T-cell (primary cell): ENCODE results near the gene UBAC2. TPM values are rescaled to one million over a fixed set of nuclear protein-coding genes. Genes with fewer than 3 reads are reported as not detected.
A peak's percentile ranks its signal among the peaks of the same experiment; 100 is the strongest.

Source experiments
- ATAC-seq, 4 experiments: fragments of 200-7000 bp in 3 of 4; fragments of 150-1000 bp in 1 of 4; cut with Tn5 transposase; replicated peaks in 1 of 4; 1 replicate in 3 of 4; 2 replicates in 1 of 4; pipeline ENCODE4 v1.10.0; 2021; ENCODE audit warnings: moderate library complexity in 3 of 4, mild to moderate bottlenecking in 2 of 4, moderate number of reproducible peaks in 1 of 4
- CTCF ChIA-PET, 2 donors: fragments of 300-600 bp; sonication (Branson Sonifier 250); formaldehyde crosslinking; loops; one replicate each; lab custom pipeline; 2022; ENCODE audit warnings: antibody characterized with exemption in 2 of 2; lab: Charles Lee
- POLR2A ChIA-PET, 2 donors: fragments of 300-600 bp; sonication (Branson Sonifier 250); formaldehyde crosslinking; loops; one replicate each; lab custom pipeline; 2022; ENCODE audit warnings: antibody characterized with exemption in 2 of 2; lab: Charles Lee
- DNase-seq, 35 experiments: peaks; one replicate each; pipeline versions ENCODE4 v3.0.0 to v3.0.0-alpha.2; 2013 to 2023
- H3K27ac ChIP-seq: one replicate; pipeline ENCODE4 v1.5.1; 2013; ENCODE audit warnings: low read length
- H3K27me3 ChIP-seq, 2 experiments: replicated peaks in 1 of 2; 1 replicate in 1 of 2; 2 replicates in 1 of 2; pipeline versions ENCODE4 v1.6.1 to v1.7.0; 2013; ENCODE audit warnings: low read length in 1 of 2, mixed read lengths in 1 of 2; ENCODE audit not compliant: control insufficient read depth in 2 of 2, insufficient read depth in 2 of 2; ENCODE audit errors: extremely low read depth in 1 of 2
- H3K36me3 ChIP-seq, 2 donors: 1 replicate in 1 of 2; 2 replicates in 1 of 2; pipeline versions ENCODE4 v1.6.1 to v1.7.0; 2013; ENCODE audit warnings: low read length in 1 of 2; ENCODE audit not compliant: control insufficient read depth in 2 of 2, insufficient read depth in 1 of 2; ENCODE audit errors: extremely low read depth in 1 of 2
- H3K4me1 ChIP-seq, 2 experiments: 1 replicate in 1 of 2; 2 replicates in 1 of 2; pipeline versions ENCODE4 v1.6.1 to v1.7.0; 2013; ENCODE audit warnings: low read length in 2 of 2, mixed read lengths in 1 of 2; ENCODE audit not compliant: insufficient read depth in 2 of 2, control insufficient read depth in 1 of 2; ENCODE audit errors: extremely low read depth in 1 of 2
- H3K4me3 ChIP-seq, 2 donors: 1 replicate in 1 of 2; 2 replicates in 1 of 2; pipeline versions ENCODE4 v1.5.1 to v1.7.0; 2013; ENCODE audit warnings: mild to moderate bottlenecking in 2 of 2, low read length in 1 of 2, moderate library complexity in 1 of 2; ENCODE audit not compliant: control insufficient read depth in 1 of 2; ENCODE audit errors: extremely low read depth in 1 of 2
- H3K9me3 ChIP-seq: 2 replicates; pipeline ENCODE4 v1.7.0; 2013
- H3K27ac Mint-ChIP-seq, 2 donors: one replicate each; pipeline ENCODE4 v1.8.0; 2020 to 2021; ENCODE audit warnings: mild to moderate bottlenecking in 2 of 2, mixed read lengths in 2 of 2
- H3K27me3 Mint-ChIP-seq, 2 donors: one replicate each; pipeline ENCODE4 v1.8.0; 2021 to 2022; ENCODE audit warnings: mixed read lengths in 2 of 2
- H3K36me3 Mint-ChIP-seq: one replicate; pipeline ENCODE4 v1.8.0; 2021; ENCODE audit warnings: mixed read lengths
- H3K4me1 Mint-ChIP-seq, 3 donors: one replicate each; pipeline ENCODE4 v1.8.0; 2020 to 2022; ENCODE audit warnings: mixed read lengths in 3 of 3, mild to moderate bottlenecking in 1 of 3
- H3K4me3 Mint-ChIP-seq, 3 donors: one replicate each; pipeline ENCODE4 v1.8.0; 2020 to 2022; ENCODE audit warnings: mild to moderate bottlenecking in 3 of 3, mixed read lengths in 3 of 3, moderate library complexity in 3 of 3
- H3K9me3 Mint-ChIP-seq, 3 donors: one replicate each; pipeline ENCODE4 v1.8.0; 2020 to 2022; ENCODE audit warnings: mixed read lengths in 3 of 3
- WGBS: methylation state at CpG from one replicate; pipeline ENCODE4 v1.1.5; 2013; ENCODE audit warnings: missing lambda C conversion rate; ENCODE audit not compliant: insufficient coverage; 5-methylcytosine and 5-hydroxymethylcytosine counted together
- total RNA-seq, 35 experiments: library from RNA in 6 of 35; stranded (reverse) in 6 of 35; fragments of 120-200 nt in 1 of 35; gene quantifications; one replicate each; pipeline versions ENCODE4 v1.2.1 to v1.2.4 and lab custom pipeline; 2013 to 2026

Gene UBAC2
- total RNA-seq, 5 donors from 2014 or later (not counting 1 experiment from before 2014, with no cell fraction given), result 83.3 to 99.3 (median 84.9) TPM

GRCh38 chr13:99308471-99309087 is 107.9 kb downstream of the UBAC2 start:
- no peak overlapping the region for H3K4me3 ChIP-seq
- Mint-ChIP-seq H3K27me3 (no peaks in the 10 kb centered on the region), H3K9me3 (no peaks in the 10 kb centered on the region), H3K4me1 (peaks cover 77 to 95% (median 82%) of the 10 kb centered on the region in 3 donors), H3K27ac (peak overlapping the region; percentile 96), H3K4me3 (peak overlapping the region; percentile 94 to 99 (median 96)), H3K36me3 (peaks cover 33% of the 10 kb centered on the region)
- CTCF ChIA-PET, result interaction anchor here in 1 of 2 donors (0.8 to 2.9 kb wide), 5 partner anchors 11 to 79 kb away, joined by 3 to 10 read pairs (median 4); no protein-coding TSS in a partner anchor
- no peak for ATAC-seq
- H3K27me3 ChIP-seq, result no peaks in the 10 kb centered on the region
- H3K9me3 ChIP-seq, result no peaks in the 10 kb centered on the region
- WGBS, result no CpG with 5 or more reads among the region's 3 CpGs
- no peak for DNase-seq
- H3K36me3 ChIP-seq, result peaks cover 0 to 18% of the 10 kb centered on the region in 2 donors
- POLR2A ChIA-PET, result interaction anchor here (0.6 to 1.6 kb wide), 6 partner anchors 11 to 64 kb away, joined by 3 to 5 read pairs (median 4); no protein-coding TSS in a partner anchor
- H3K27ac ChIP-seq, result peak overlapping the region; percentile 80
- H3K4me1 ChIP-seq, result peaks cover 45 to 57% of the 10 kb centered on the region in 2 experiments

GRCh38 chr13:99310382-99311031 is 109.9 kb downstream of the UBAC2 start:
- Mint-ChIP-seq H3K4me1 (peaks cover 85 to 97% (median 87%) of the 10 kb centered on the region in 3 donors), H3K27me3 (no peaks in the 10 kb centered on the region), H3K9me3 (no peaks in the 10 kb centered on the region), H3K4me3 (peak overlapping the region in 2 of 3 donors; percentile 56 to 65), H3K27ac (peak overlapping the region; percentile 96), H3K36me3 (peaks cover 21% of the 10 kb centered on the region)
- H3K27ac ChIP-seq, result peak overlapping the region; percentile 59
- H3K27me3 ChIP-seq, result no peaks in the 10 kb centered on the region
- POLR2A ChIA-PET, result interaction anchor here (0.6 to 0.7 kb wide), 2 partner anchors 44 to 198 kb away, joined by 3 to 6 read pairs; no protein-coding TSS in a partner anchor
- CTCF ChIA-PET, result no interaction called here
- peaks cover 53 to 62% of the 10 kb centered on the region in 2 experiments for H3K4me1 ChIP-seq
- H3K9me3 ChIP-seq, result no peaks in the 10 kb centered on the region
- WGBS, result no CpG with 5 or more reads among the region's 4 CpGs
- no peak for DNase-seq
- peaks cover 0 to 12% of the 10 kb centered on the region in 2 donors for H3K36me3 ChIP-seq
- H3K4me3 ChIP-seq, result no peak overlapping the region
- no peak for ATAC-seq

- peaks cover 17% of the 10 kb centered on the region for H3K36me3 Mint-ChIP-seq
- H3K27ac ChIP-seq, result peak overlapping the region; percentile 38
- DNase-seq, result no peak
- ChIA-PET POLR2A (interaction anchor here (0.6 to 1.1 kb wide), 3 partner anchors 11 to 197 kb away, joined by 3 to 6 read pairs (median 4); no protein-coding TSS in a partner anchor), CTCF (no interaction called here)
- peaks cover 58 to 68% of the 10 kb centered on the region in 2 experiments for H3K4me1 ChIP-seq
- no peaks in the 10 kb centered on the region for H3K9me3 Mint-ChIP-seq
- H3K9me3 ChIP-seq, result no peaks in the 10 kb centered on the region
- peak overlapping the region; percentile 48 to 59 (median 56) for H3K4me3 Mint-ChIP-seq
- no peak overlapping the region for H3K4me3 ChIP-seq
- H3K27me3 ChIP-seq, result no peaks in the 10 kb centered on the region
- no peak for ATAC-seq
- peaks cover 0 to 11% of the 10 kb centered on the region in 2 donors for H3K36me3 ChIP-seq
- peaks cover 88 to 95% (median 89%) of the 10 kb centered on the region in 3 donors for H3K4me1 Mint-ChIP-seq
- H3K27ac Mint-ChIP-seq, result peak overlapping the region; percentile 95 to 96
- no peaks in the 10 kb centered on the region for H3K27me3 Mint-ChIP-seq
- 41% methylated on average over 4 of the region's 4 CpGs for WGBS
Observed at GRCh38 chr13:99311137-99311536, 110.5 kb downstream of the UBAC2 start.

GRCh38 chr13:99311748-99312492 is 111.3 kb downstream of the UBAC2 start:
- ATAC-seq (no peak), DNase-seq (no peak)
- peaks cover 0 to 9% of the 10 kb centered on the region in 2 donors for H3K36me3 ChIP-seq
- 90% methylated on average over 5 of the region's 10 CpGs for WGBS
- Mint-ChIP-seq H3K27me3 (no peaks in the 10 kb centered on the region), H3K9me3 (no peaks in the 10 kb centered on the region), H3K4me3 (peak overlapping the region in 1 of 3 donors; percentile 60), H3K36me3 (peaks cover 20% of the 10 kb centered on the region), H3K4me1 (peaks cover 91 to 95% (median 93%) of the 10 kb centered on the region in 3 donors), H3K27ac (peak overlapping the region; percentile 95 to 96)
- ChIA-PET POLR2A (interaction anchor here (0.6 to 1.3 kb wide), 6 partner anchors 8 to 268 kb away, joined by 3 to 5 read pairs (median 4); no protein-coding TSS in a partner anchor), CTCF (interaction anchor here (1.3 to 1.4 kb wide), 2 partner anchors 42 to 43 kb away, joined by 5 read pairs; no protein-coding TSS in a partner anchor)
- peaks cover 65 to 75% of the 10 kb centered on the region in 2 experiments for H3K4me1 ChIP-seq
- H3K4me3 ChIP-seq, result no peak overlapping the region
- H3K9me3 ChIP-seq, result no peaks in the 10 kb centered on the region
- peak overlapping the region; percentile 43 for H3K27ac ChIP-seq
- no peaks in the 10 kb centered on the region for H3K27me3 ChIP-seq

GRCh38 chr13:99312493-99312883 is 111.8 kb downstream of the UBAC2 start:
- Mint-ChIP-seq H3K27me3 (no peaks in the 10 kb centered on the region), H3K4me1 (peaks cover 93 to 96% (median 95%) of the 10 kb centered on the region in 3 donors), H3K4me3 (peak overlapping the region in 1 of 3 donors; percentile 60), H3K27ac (peak overlapping the region; percentile 95 to 96), H3K9me3 (no peaks in the 10 kb centered on the region), H3K36me3 (peaks cover 25% of the 10 kb centered on the region)
- peak in 1 of 35 experiments; percentile 48 for DNase-seq
- H3K36me3 ChIP-seq, result peaks cover 0 to 9% of the 10 kb centered on the region in 2 donors
- ChIA-PET POLR2A (interaction anchor here (0.6 to 1.3 kb wide), 6 partner anchors 9 to 268 kb away, joined by 3 to 5 read pairs (median 4); no protein-coding TSS in a partner anchor), CTCF (interaction anchor here (1.3 to 1.4 kb wide), 2 partner anchors 42 to 43 kb away, joined by 5 read pairs; no protein-coding TSS in a partner anchor)
- ATAC-seq, result no peak
- H3K4me1 ChIP-seq, result peaks cover 68 to 78% of the 10 kb centered on the region in 2 experiments
- H3K27me3 ChIP-seq, result no peaks in the 10 kb centered on the region
- no peaks in the 10 kb centered on the region for H3K9me3 ChIP-seq
- peak overlapping the region; percentile 43 for H3K27ac ChIP-seq
- WGBS, result 78% methylated on average over 7 of the region's 7 CpGs
- no peak overlapping the region for H3K4me3 ChIP-seq
